ENCODE data around the gene SLITRK3.
A peak's percentile ranks its signal among the peaks of the same experiment; 100 is the strongest.

Gene SLITRK3

DNA sequence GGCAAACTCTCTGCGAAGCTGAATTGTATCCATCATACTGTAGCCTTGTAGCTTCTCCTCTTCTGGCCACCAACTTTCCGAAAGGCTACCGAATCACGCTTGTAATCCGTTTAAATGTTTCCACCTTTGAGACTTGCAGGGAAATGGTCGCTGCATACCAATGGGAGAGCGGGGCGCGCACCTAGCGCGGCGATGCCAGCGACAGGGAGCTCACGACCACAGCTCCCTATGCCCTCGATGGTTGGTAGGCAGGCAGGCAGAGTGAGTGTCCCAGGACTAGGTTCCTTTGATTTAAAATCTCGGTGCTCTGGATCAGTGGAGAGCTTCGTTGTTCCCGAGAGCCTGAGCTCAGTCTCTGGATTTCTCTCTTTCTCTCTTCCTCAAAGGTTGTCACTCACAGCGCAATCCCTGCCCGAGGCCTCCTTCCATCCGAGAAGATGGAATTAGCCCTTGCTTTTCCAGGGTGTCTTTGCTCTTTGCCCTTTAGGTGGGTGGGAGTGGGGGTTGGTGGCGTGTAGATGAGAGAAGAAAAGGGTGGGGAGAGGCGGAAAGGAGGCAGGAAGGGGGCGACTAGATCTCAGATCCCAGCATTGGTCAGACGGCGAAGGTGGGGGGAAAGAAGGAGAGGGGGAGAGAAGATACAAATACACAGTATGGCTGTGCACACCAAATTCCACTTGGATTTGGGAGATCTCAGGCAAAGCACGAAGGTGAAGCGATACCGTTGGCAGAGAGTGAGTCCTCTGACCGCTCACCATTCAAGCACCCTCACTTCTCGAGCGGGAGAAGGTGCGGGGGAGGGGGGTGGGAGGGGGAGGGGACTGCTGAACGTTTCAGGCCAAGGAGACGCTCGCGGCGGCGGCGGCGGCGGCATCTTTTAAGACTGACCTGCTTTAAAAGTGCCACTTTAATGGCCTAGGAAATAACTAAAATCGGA lies at the start of gene SLITRK3:
TSS of gene SLITRK3 (minus strand) at position 745 of the 937 bp plus-strand sequence. CDS start 5,554 bp downstream, outside the sequence.
- DNase-seq (ENCODE audit: low read depth in 3 of 3), result no peak

- no peak for DNase-seq (ENCODE audit: low read depth in 3 of 3)
Observed at GRCh38 chr3:165243597-165243996, 47.4 kb upstream of the SLITRK3 start.

DNA sequence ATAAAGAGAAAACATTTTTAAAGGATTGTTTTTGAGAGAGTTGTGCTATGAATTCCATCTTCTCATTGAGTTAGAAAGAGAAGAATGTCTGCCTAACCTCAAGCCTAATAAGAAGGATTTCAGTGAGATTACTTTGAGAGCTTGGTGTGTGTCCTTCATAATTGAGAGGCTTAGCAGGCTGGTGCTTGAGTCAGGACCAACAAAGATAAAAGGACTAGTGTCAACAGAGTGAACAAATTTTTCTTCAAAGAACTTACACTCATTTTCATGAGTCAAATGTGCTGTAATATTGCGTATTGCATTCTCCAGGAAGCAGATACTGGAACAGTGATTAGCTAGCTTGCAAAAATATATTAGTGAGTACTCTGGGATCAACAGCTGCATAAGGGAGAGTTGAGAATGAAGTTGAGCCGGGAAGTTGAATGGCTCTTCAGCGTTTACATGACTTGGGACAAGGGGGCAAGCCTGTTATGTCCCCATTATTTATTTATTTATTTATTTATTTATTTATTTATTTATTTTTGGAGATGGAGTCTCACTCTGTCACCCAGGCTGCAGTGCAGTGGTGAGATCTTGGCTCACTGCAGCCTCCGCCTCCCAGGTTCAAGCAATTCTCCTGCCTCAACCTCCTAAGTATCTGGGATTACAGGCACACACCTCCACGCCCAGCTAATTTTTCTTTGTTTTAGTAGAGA lies 37.5 kb upstream of the SLITRK3 start:
- DNase-seq (ENCODE audit: low read depth in 3 of 3), result no peak

DNA sequence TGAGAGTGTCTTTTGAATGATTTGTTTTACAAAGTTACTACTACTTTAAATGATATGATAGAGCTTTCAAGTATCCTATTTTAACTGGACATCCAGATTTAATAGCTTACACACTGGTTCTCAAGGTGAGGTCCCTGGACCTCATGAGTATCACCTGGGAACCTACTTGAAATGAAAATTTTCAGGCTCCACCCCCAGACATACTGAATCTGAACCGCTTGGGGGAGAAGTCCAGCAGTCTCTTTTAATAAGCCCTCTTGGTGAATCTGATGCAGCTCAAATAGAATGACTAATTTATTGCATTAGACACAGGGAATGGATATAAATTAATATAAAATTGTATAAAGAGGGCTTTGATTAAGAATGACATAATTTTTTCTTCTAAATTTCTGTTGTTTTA lies 29.4 kb upstream of the SLITRK3 start:
- DNase-seq (ENCODE audit: low read depth in 3 of 3), result no peak

DNA sequence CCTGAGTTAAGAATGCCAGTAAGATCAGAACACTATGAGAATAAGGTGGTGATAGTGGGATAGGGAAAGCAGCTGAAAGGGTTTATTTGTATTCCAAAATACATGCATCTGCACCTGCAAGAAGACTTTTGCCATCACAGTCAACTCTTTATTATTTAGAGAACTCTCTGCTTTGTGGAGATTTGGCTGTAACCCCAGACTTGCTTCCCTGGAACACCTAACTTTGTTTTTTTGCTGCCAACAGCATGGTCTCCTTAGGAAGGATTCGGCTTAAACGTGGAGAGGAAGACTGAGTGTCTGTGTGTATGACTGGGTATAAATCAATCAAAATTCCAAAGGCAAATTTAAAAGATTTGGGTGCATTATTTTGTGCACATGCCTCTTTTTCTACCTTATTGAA lies 21.6 kb upstream of the SLITRK3 start:
- DNase-seq (ENCODE audit: low read depth in 3 of 3), result no peak

DNA sequence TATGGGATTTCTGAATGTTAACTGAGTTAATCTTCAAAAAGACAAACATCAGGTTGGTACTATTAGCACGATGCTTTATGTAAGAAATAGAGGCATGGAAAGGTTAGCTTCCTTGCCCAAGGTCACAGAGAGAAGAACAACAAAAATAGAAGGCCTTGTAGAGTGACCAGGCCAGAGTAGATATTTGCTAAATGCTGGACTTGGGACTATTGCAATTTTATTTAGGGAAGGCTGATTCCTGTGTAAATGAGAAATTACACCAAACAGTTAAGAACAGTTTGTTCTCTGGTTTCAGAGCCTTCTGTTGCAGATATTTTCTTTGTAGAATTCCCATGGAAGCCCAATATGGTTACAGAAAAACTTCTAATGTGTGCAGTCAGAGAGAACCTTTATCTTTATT lies 16.4 kb upstream of the SLITRK3 start:
- DNase-seq (ENCODE audit: low read depth in 3 of 3), result no peak

DNA sequence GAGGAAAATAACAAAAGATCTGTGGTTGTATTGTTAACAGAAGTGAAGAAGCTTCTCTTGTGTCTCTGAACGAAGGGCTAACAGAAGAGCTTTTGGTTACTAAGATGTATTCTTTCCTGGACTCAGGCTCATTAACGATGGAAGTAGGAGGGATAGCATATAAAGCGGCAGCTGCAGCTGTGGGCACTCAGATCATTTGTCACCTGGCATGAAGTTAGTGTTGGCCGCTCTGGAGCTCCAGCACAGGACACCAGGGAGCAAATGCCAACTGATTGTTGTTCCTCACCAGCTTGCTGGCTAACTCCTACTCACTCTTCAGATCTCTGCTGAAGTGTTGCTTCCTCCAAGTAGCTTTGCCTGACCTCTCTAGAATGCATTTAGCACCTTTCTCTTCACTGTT lies 15.5 kb upstream of the SLITRK3 start:
- DNase-seq (ENCODE audit: low read depth in 3 of 3), result no peak

- DNase-seq (ENCODE audit: low read depth in 3 of 3), result no peak
Observed at GRCh38 chr3:165210727-165211126, 14.5 kb upstream of the SLITRK3 start.

- no peak for DNase-seq (ENCODE audit: low read depth in 3 of 3)
Observed at GRCh38 chr3:165210132-165210531, 13.9 kb upstream of the SLITRK3 start.

DNA sequence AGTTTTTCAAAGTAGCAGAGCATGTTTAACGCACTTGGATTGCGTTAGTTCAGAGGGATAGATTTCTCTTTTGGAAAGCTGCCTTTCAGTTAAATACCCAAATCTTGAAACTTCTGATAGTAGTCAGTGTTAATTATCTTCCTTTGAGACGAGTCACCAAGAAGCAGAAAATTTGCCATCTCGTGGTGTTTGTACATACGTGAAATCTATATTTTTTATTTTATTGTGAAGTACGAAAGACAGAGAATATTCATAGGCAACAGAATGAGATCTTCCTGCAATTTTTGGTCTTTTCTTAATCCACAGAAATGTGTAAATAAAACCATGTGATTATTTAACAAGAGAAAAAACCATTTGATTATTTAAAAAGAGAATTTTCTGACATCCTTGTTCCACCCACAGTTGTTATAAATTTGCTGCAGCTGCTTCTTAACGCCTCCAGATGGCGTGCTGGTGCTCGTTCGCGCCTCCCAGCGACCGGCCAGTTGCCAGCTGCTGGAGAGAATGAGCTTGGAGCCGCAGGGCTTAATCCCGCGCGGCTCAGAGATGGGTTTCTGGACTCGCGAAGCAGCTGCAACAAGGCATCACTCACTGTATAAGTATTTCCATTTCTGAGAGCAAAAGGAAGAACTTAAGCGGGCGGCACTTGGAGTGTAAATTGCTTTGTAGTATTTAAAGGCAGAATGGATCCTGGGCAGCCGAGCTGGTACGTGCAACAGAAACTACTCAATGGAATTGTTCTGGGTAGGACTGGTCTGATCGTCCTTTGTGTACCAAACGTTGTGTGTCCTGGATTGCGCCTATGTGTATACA lies 10.5 kb upstream of the SLITRK3 start:
- DNase-seq (ENCODE audit: low read depth in 3 of 3), result peak in 1 of 3 donors; percentile 23

DNA sequence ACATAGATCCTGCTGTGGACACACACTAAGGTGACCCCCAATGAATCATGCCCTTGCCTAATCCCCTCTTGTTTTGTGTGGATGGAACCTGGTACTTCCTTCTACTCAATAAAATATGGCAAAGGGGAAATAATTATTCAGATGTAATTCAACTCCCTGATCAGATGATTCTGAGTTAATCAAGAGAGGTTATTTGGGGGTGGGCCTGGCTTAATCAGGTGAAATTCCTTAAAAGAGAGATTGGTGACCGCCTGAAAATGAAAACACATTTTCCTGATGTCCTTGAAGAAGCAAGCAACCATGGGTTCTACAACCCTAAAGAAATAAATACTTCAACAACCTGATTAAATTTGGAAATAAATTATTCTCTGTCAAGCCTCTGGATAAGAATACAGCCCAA lies 8.3 kb upstream of the SLITRK3 start:
- no peak for DNase-seq (ENCODE audit: low read depth in 3 of 3)

GRCh38 chr3:165202995-165203394 lies 6.8 kb upstream of the SLITRK3 start:
- DNase-seq (ENCODE audit: low read depth in 3 of 3), result no peak

- no peak for DNase-seq (ENCODE audit: low read depth in 3 of 3)
Observed at GRCh38 chr3:165201964-165202363, 5.8 kb upstream of the SLITRK3 start.

DNA sequence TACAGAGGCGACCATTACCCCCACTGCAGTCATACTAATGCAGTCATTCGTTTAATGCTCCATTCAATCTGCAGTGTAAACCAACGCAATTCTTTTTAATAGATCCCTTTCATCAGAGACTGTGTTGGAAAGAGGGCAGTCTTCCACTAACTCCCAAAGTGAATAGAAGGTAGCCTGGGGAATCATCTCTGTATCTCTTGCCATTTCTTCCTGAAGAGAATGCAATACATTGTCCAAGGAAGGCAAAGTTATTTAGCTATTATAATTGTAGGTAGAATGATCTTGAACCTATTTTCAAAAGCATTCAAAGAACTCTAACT lies 1.3 kb upstream of the SLITRK3 start:
- DNase-seq (ENCODE audit: low read depth in 3 of 3), result no peak

- DNase-seq (ENCODE audit: low read depth in 3 of 3), result no peak
Observed at GRCh38 chr3:165196577-165197480, 645 bp upstream of the SLITRK3 start.

DNA sequence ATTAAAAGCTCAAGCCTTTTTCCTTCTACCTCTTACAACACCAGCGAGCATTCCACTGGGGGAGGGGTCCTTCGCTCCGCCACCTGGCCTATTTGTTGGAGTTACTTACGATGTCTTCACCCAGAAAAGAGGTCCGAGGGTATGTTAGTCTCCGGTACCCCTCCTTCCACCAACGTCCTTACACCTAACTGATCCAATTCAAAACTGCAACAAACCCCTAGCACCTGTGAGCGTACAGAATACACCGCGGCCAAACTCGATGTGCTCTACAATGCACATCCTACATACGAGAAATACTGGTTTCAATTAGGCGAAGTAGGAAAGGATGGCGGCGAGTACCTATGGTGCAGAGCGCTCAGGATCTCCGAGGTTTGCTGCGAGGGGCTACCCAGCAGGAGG lies 944 bp downstream of the SLITRK3 start:
- no peak for DNase-seq (ENCODE audit: low read depth in 3 of 3)

DNA sequence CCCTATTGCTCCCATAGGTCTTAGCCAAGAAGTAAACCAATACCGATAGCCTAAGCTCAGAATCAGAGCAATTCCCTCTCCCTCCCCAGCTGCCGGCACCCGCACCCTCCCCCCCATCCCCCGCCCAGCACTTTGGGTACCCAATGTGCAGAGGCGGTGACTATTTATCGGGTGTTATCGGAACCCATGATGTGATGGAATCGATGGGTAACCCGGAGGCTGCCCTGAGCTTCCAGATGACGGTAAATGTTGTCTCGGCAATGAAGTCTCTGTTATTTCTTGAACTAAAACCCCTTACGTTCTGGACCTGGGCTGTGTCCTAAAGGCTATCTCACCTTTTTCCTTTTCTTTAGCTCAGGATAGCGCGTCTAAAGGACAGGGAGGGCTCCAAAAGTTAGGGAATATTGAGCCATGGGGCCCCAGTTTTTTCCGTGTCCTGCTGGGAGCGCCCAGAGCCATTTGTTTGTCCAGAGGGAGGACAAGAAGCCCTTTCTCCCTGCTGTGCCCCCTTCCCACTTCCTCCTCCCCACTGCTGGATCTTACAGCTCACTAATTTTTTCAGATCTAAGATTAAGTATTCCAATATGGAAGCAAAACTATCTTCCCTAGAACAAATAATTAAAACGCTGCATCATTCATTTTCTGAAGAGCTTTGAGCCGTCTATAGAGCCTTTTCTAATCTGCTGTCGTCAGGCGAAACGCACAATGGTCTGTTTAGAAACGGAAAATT lies 1.5 kb downstream of the SLITRK3 start:
- no peak for DNase-seq (ENCODE audit: low read depth in 3 of 3)

DNA sequence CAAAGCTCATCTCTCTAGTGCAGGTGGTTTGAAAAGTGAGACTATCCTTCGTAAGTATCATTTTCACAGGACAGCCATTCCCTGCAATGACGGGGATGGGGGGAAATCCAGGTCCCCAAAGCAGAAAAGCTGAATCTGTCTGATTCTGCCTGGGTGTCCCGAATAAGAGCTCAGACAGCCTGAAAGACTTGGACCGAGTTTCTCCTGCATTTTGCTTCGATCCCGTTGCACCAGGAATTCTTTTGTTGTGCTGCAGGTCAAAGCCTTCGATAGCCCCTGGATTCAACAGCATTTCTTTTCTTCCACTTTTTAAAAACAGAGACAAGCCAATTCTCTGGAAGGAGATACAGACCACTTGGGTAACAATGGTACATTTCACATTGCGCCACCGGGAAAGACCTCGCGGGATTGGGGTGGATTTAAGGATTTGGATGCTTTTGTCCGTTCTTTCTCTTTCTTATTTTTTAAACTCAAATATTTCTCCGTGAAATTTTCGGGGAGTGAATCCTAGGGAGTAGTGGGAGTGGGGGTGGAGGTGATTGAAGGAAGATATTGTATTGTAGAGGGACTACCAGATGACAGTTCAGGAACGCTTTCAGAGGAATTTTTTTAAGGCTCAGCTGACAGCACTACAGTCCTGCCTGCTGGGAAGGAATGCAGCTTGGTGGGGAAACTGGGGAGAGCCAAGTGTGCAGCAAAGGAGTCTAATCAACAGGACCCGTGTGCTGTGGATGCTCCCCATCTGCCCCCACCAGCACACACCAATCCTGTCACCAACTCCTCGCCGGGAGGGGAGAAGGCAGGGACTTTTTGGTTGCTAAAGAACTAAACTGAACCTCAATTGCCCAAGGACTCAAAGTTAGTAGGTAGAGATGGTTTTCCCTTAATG lies 2.6 kb downstream of the SLITRK3 start:
- no peak for DNase-seq (ENCODE audit: low read depth in 3 of 3)

- no peak for DNase-seq (ENCODE audit: low read depth in 3 of 3)
Observed at GRCh38 chr3:165192610-165193192, 3.5 kb downstream of the SLITRK3 start.

Data from stimulated activated CD4-positive, alpha-beta T cell treated with anti-CD3 and anti-CD28 coated beads, TNF-alpha, amount 100 ng/mL, for 48 hours (primary cell).